ENCODE results near the gene ATXN7L3.

The ATXN7L3 gene

GRCh38 chr17:44221084-44221861 lies 21.6 kb upstream of the ATXN7L3 start:
- Mint-ChIP-seq H3K27ac (peak overlapping the region; percentile 84), H3K4me1 (ENCODE audit: low read depth) (peaks cover 24% of the 10 kb centered on the region), H3K36me3 (ENCODE audit: low read depth) (peaks cover 15% of the 10 kb centered on the region), H3K9me3 (no peaks in the 10 kb centered on the region), H3K4me3 (peak overlapping the region; percentile 91), H3K27me3 (no peaks in the 10 kb centered on the region)

GRCh38 chr17:44220213-44221083 lies 20.8 kb upstream of the ATXN7L3 start:
- Mint-ChIP-seq H3K36me3 (ENCODE audit: low read depth) (peaks cover 23% of the 10 kb centered on the region), H3K4me1 (ENCODE audit: low read depth) (peaks cover 32% of the 10 kb centered on the region), H3K27ac (peak overlapping the region; percentile 92), H3K4me3 (peak overlapping the region; percentile 91), H3K9me3 (no peaks in the 10 kb centered on the region), H3K27me3 (no peaks in the 10 kb centered on the region)

DNA sequence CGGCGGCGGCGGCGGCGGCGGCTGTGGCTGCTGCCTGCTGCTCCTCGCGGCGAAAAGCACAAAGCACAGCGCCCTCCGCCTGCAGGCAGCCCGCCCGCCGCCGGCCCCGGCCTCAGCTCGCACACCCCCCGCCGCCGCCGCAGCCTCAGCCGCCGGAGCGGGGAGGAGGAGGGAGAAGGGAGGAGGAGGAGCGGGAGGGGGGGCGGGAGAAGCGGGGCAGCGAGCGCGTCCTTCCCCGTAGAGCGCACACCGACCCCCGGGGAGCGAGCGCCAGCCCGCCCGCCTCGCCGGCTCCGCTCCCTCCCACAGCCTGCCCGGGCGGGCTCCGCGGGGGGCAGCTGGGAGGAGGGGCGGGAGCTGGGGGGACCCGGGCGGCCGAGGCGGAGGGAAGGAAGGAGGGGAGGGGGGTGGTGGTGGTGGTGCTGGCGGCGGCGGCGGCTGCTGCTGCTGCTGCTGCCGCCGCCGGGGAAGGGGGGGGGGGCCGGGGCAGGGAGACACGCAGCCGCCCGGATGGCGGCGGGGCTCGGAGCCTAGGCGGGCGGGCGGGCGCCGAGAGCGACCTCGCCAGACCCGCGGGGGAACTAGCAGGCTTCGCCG lies 20.0 kb upstream of the ATXN7L3 start, which contains the start of gene UBTF:
Gene UBTF, minus strand, starts transcription at position 60 of the 597 bp plus-strand sequence. CDS start 1,446 bp downstream, outside the sequence.
- Mint-ChIP-seq H3K4me1 (ENCODE audit: low read depth) (peaks cover 39% of the 10 kb centered on the region), H3K27me3 (no peaks in the 10 kb centered on the region), H3K36me3 (ENCODE audit: low read depth) (peaks cover 30% of the 10 kb centered on the region), H3K4me3 (peak within 1 kb of the TSS; percentile 93), H3K27ac (peak within 1 kb of the TSS; percentile 92), H3K9me3 (no peaks in the 10 kb centered on the region)

DNA sequence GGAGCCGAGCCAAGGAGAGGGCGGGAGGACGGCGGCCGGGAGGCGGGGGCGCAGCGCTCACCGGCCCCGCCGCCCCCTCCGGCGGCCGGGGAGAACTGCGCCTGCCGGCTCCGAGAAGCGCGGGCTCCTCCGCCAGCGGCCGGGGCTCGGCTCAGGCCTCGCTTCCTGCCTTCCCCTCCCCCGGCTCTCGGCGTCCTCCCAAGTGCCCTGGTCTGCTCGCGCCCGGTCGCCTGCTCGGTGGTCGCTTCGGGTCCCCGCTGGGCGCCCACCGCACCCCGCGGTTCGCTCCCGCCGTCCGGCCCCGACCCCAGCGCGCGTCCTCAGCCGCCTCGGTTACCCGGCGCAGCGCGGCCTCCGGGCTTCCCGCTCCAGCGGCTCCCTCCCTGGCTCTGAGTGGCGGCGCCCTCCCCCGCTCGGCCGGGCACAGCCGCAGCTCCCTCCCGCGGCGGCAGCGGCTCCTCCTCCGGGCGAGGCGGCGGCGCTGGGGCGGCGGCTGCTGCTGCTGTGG lies 19.5 kb upstream of the ATXN7L3 start:
- Mint-ChIP-seq H3K27ac (no peak overlapping the region), H3K27me3 (no peaks in the 10 kb centered on the region), H3K36me3 (ENCODE audit: low read depth) (peaks cover 36% of the 10 kb centered on the region), H3K4me1 (ENCODE audit: low read depth) (peaks cover 45% of the 10 kb centered on the region), H3K9me3 (no peaks in the 10 kb centered on the region), H3K4me3 (no peak overlapping the region)

GRCh38 chr17:44218344-44219107 lies 18.8 kb upstream of the ATXN7L3 start:
- H3K27ac Mint-ChIP-seq: peak overlapping the region; percentile 95
- H3K4me3 Mint-ChIP-seq: peak overlapping the region; percentile 93
- H3K9me3 Mint-ChIP-seq: no peaks in the 10 kb centered on the region
- H3K4me1 Mint-ChIP-seq (ENCODE audit: low read depth): peaks cover 51% of the 10 kb centered on the region
- no peaks in the 10 kb centered on the region for H3K27me3 Mint-ChIP-seq
- H3K36me3 Mint-ChIP-seq (ENCODE audit: low read depth): peaks cover 42% of the 10 kb centered on the region

DNA sequence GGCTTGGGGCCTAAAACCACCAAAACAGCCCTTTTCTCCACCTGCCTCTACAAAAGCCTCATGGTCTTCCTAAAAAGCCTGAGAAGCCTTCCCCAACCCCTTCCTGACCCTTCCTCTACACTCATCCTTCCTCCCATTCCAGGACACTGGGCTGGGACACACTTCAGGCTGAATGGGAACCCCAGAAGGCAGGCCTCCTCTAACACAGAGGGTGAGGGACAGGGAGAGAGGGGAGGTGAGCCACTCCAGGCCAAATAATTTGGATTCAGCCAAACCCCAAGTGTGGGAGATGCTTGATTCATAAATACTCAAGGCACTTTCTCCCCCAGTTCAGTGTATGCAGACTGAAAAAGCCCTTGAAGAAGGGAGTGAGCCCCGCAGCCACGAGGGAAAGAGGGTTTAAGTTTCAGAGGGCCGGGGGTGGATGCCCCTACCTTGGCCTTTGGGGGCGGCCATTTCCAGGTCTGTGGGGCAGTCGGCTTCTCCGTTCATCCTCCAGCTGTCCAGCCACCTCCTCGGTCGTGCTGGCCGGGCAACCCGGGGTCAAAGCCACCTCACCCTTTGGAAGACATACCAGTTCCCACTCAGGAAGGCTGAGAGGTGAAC lies 18.2 kb upstream of the ATXN7L3 start:
- Mint-ChIP-seq H3K27me3 (no peaks in the 10 kb centered on the region), H3K36me3 (ENCODE audit: low read depth) (peaks cover 49% of the 10 kb centered on the region), H3K9me3 (no peaks in the 10 kb centered on the region), H3K4me3 (peak overlapping the region; percentile 93), H3K4me1 (ENCODE audit: low read depth) (peaks cover 57% of the 10 kb centered on the region), H3K27ac (peak overlapping the region; percentile 95)

DNA sequence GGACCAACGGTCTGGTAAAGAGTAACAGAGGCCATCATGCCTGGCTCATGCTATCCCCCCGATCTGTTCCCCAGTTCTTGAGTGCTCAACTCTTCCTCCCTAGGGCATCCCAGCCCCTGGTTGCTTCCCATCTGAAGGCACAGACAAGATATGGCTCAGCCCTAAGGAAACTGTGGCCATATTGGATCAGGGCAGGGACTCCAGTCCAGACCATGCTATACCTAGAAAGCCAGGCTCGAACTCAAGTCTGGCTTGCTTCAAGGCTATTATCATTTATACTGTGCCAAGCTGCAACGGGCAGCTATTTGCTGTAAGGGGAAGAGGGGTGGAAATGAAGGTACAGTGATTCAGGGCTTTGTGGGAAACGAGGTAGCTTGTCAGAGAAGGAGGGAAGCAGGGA lies 17.0 kb upstream of the ATXN7L3 start:
- H3K27me3 Mint-ChIP-seq: no peaks in the 10 kb centered on the region
- peaks cover 52% of the 10 kb centered on the region for H3K36me3 Mint-ChIP-seq (ENCODE audit: low read depth)
- H3K4me1 Mint-ChIP-seq (ENCODE audit: low read depth): peaks cover 55% of the 10 kb centered on the region
- no peaks in the 10 kb centered on the region for H3K9me3 Mint-ChIP-seq
- H3K4me3 Mint-ChIP-seq: peak overlapping the region; percentile 93
- H3K27ac Mint-ChIP-seq: peak overlapping the region; percentile 95

DNA sequence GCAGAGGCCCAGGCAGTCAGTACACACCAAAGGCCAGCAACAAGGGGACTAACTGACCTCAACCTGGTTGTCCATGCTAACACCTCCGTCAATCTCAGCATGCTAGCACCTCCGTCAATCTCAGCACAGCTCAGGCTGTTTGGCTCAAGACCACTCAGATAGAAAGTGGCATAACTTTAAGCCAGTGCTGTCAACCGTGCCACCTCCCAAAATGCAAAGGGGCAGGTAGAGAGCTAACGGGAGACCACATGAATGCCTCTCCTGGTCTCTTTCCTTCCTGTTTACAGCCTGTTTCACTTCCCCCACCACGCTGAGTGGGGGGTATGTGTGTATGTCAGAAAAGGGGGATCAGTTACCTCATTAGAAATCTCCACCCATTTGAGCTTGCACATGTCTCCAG lies 16.5 kb upstream of the ATXN7L3 start:
- Mint-ChIP-seq H3K27me3 (no peaks in the 10 kb centered on the region), H3K36me3 (ENCODE audit: low read depth) (peaks cover 57% of the 10 kb centered on the region), H3K4me1 (ENCODE audit: low read depth) (peaks cover 56% of the 10 kb centered on the region), H3K4me3 (peak overlapping the region; percentile 93), H3K27ac (peak overlapping the region; percentile 95), H3K9me3 (no peaks in the 10 kb centered on the region)

GRCh38 chr17:44214896-44215295 lies 15.2 kb upstream of the ATXN7L3 start:
- Mint-ChIP-seq H3K4me1 (ENCODE audit: low read depth) (peaks cover 65% of the 10 kb centered on the region), H3K9me3 (no peaks in the 10 kb centered on the region), H3K36me3 (ENCODE audit: low read depth) (peaks cover 66% of the 10 kb centered on the region), H3K27ac (peak overlapping the region; percentile 95), H3K4me3 (peak overlapping the region; percentile 93), H3K27me3 (no peaks in the 10 kb centered on the region)

DNA sequence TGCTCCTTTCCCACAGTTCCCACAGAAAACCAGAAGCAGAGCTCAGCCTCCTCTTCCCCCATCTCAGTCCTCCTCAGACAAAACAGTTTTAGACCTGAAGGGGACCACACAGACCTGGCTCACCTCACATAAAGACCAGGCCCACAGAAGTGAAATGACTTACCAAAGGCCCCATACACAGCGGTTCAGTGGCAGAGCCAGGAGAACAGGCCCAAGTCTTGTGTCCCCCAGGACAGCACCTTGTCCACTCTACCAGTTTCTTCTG lies 14.5 kb upstream of the ATXN7L3 start:
- peaks cover 73% of the 10 kb centered on the region for H3K36me3 Mint-ChIP-seq (ENCODE audit: low read depth)

DNA sequence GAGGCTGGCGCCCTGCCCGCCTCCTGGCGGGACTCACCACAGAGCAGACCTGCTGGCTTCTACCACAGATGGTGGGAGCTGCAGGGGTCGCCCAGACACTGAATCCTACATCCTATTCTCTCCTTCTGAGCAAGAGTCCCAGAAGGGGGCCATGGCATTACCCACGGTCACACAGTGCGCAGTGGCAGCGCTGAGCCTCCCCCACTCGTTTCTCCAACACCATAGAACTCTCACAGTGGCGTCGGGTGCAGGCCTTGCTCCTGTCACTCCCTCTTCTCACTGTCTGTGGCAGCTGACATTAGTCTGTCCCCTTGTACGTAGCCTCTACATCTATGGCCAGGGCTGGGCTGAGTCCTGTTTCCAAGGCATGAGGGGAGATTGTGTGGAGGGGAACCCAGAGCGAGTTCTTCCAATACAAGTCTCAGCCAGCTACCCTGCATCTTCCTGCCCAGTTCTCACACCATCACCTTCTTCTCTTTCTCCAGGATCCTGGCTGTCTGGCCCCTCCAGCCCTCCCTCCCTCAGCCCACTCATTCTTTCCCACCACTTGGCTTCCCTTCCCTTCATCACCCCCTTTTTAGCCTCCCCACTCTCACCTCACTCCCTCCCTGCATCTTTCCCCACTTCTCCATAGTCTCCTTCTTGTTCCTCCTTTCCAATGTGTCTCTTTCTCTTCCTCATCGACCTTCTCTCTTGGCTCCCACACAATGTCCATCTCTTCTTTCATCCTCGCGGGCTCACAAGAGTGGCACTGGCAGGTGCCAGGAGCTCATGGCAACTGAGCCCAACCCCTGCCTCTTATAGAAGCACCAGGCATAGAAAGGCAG lies 13.9 kb upstream of the ATXN7L3 start:
- Mint-ChIP-seq H3K27me3 (no peaks in the 10 kb centered on the region), H3K4me3 (peak overlapping the region; percentile 39), H3K9me3 (no peaks in the 10 kb centered on the region), H3K36me3 (ENCODE audit: low read depth) (peaks cover 77% of the 10 kb centered on the region), H3K27ac (peak overlapping the region; percentile 32), H3K4me1 (ENCODE audit: low read depth) (peaks cover 77% of the 10 kb centered on the region)

More for the DNA sequence above, 14.5 kb upstream of the ATXN7L3 start:
- Mint-ChIP-seq H3K27ac (peak overlapping the region; percentile 95), H3K27me3 (no peaks in the 10 kb centered on the region), H3K9me3 (no peaks in the 10 kb centered on the region), H3K4me3 (no peak overlapping the region), H3K4me1 (ENCODE audit: low read depth) (peaks cover 72% of the 10 kb centered on the region)

- Mint-ChIP-seq H3K27me3 (no peaks in the 10 kb centered on the region), H3K36me3 (ENCODE audit: low read depth) (peaks cover 83% of the 10 kb centered on the region), H3K4me1 (ENCODE audit: low read depth) (peaks cover 83% of the 10 kb centered on the region), H3K4me3 (peak overlapping the region; percentile 39), H3K9me3 (no peaks in the 10 kb centered on the region), H3K27ac (peak overlapping the region; percentile 32)
Measured at GRCh38 chr17:44212507-44213402, 13.1 kb upstream of the ATXN7L3 start.
